CD4-positive, alpha-beta T cell (primary cell): ENCODE results near the gene ZNF143. TPM values are rescaled to one million over a fixed set of nuclear protein-coding genes. Genes with fewer than 3 reads are reported as not detected.

ENCODE experiments used
- ATAC-seq: fragments of 200-7000 bp; cut with Tn5 transposase; one replicate; pipeline ENCODE4 v1.10.0; 2022; ENCODE audit warnings: mild to moderate bottlenecking; ENCODE audit not compliant: poor library complexity
- CTCF ChIA-PET: fragments of 350-600 bp; sonication (Branson Sonifier 250); formaldehyde crosslinking; loops from one replicate; lab custom pipeline; 2021; ENCODE audit warnings: antibody characterized with exemption, inconsistent platforms; lab: Charles Lee
- POLR2A ChIA-PET: fragments of 350-600 bp; sonication (Branson Sonifier 250); formaldehyde crosslinking; loops from one replicate; lab custom pipeline; 2021; ENCODE audit warnings: antibody characterized with exemption, inconsistent platforms; lab: Charles Lee
- DNase-seq, 14 experiments: peaks; one replicate each; pipeline ENCODE4 v3.0.0-alpha.2; 2013 to 2020; ENCODE audit warnings: mixed read lengths in 2 of 14
- H3K27ac ChIP-seq, 2 donors: one replicate each; pipeline versions ENCODE4 v1.5.1 to v1.7.0; 2013; ENCODE audit warnings: low read length in 2 of 2, low read depth in 1 of 2, mild to moderate bottlenecking in 1 of 2
- H3K27me3 ChIP-seq, 2 experiments: 1 replicate in 1 of 2; 2 replicates in 1 of 2; pipeline versions ENCODE4 v1.6.1 to v1.7.0; 2013; ENCODE audit warnings: low read length in 2 of 2, control low read depth in 1 of 2, mild to moderate bottlenecking in 1 of 2, moderate library complexity in 1 of 2; ENCODE audit not compliant: insufficient read depth in 2 of 2, control insufficient read depth in 1 of 2
- H3K36me3 ChIP-seq: one replicate; pipeline ENCODE4 v1.6.1; 2013; ENCODE audit warnings: low read length, control low read depth; ENCODE audit not compliant: insufficient read depth
- H3K4me1 ChIP-seq: one replicate; pipeline ENCODE4 v1.6.1; 2013; ENCODE audit warnings: low read length, control low read depth; ENCODE audit not compliant: insufficient read depth
- H3K4me3 ChIP-seq: one replicate; pipeline ENCODE4 v1.5.1; 2013; ENCODE audit warnings: mild to moderate bottlenecking, low read length, moderate library complexity
- H3K9me3 ChIP-seq, 2 experiments: 1 replicate in 1 of 2; 2 replicates in 1 of 2; pipeline versions ENCODE4 v1.6.1 to v1.7.0; 2013; ENCODE audit warnings: low read length in 2 of 2, mild to moderate bottlenecking in 2 of 2, control low read depth in 1 of 2, moderate library complexity in 1 of 2; ENCODE audit not compliant: control insufficient read depth in 1 of 2, insufficient read depth in 1 of 2
- H3K27ac Mint-ChIP-seq: one replicate; pipeline ENCODE4 v1.8.0; 2020; ENCODE audit warnings: mixed read lengths
- H3K27me3 Mint-ChIP-seq: one replicate; pipeline ENCODE4 v1.8.0; 2021; ENCODE audit warnings: mixed read lengths
- H3K36me3 Mint-ChIP-seq: one replicate; pipeline ENCODE4 v1.8.0; 2021; ENCODE audit warnings: low read depth, mixed read lengths
- H3K4me1 Mint-ChIP-seq: one replicate; pipeline ENCODE4 v1.8.0; 2021; ENCODE audit warnings: low read depth, mixed read lengths
- H3K4me3 Mint-ChIP-seq: one replicate; pipeline ENCODE4 v1.8.0; 2020; ENCODE audit warnings: mild to moderate bottlenecking, mixed read lengths
- H3K9me3 Mint-ChIP-seq: one replicate; pipeline ENCODE4 v1.8.0; 2020; ENCODE audit warnings: mixed read lengths
- intact Hi-C, 2 experiments: fragments of 100-400 bp; cut with DNase I in 1 of 2; cut with micrococcal nuclease in 1 of 2; formaldehyde crosslinking; loops; one replicate each; pipeline versions ENCODE4 v1.15.1 to v1.9.0; 2023 to 2025; cut with DNase I, micrococcal nuclease
- total RNA-seq, 174 experiments: library from RNA in 2 of 174; stranded (reverse) in 2 of 174; gene quantifications; one replicate each; pipeline ENCODE4 v1.2.3 and lab custom pipeline; 2021 to 2026
- TF ChIP-seq, protein P1 (sequence below): fragments of 200-600 bp; IDR thresholded peaks from one replicate; pipeline ENCODE4 v1.8.0; 2022; ENCODE audit warnings: antibody characterized with exemption, mild to moderate bottlenecking

The ZNF143 gene
- total RNA-seq, 2 experiments from 2014 or later: 18.0 to 20.3 TPM

- intact Hi-C loops: no loop called here
- Histone ChIP-seq H3K27ac (no peak overlapping the region), H3K4me3 (no peak overlapping the region), H3K36me3 (peaks cover 58% of the 10 kb centered on the region), H3K27me3 (no peaks in the 10 kb centered on the region), H3K4me1 (no peaks in the 10 kb centered on the region), H3K9me3 (no peaks in the 10 kb centered on the region)
- Mint-ChIP-seq H3K36me3 (peaks cover 69% of the 10 kb centered on the region), H3K27ac (no peak overlapping the region), H3K4me1 (no peaks in the 10 kb centered on the region), H3K9me3 (no peaks in the 10 kb centered on the region), H3K27me3 (no peaks in the 10 kb centered on the region), H3K4me3 (no peak overlapping the region)
- ChIA-PET CTCF (interaction anchor here (1.1 kb wide), 1 partner anchor 19 kb away, joined by 3 read pairs; no protein-coding TSS in a partner anchor), POLR2A (interaction anchor here (2.2 kb wide), 1 partner anchor 29 kb away, joined by 12 read pairs; the partner anchor contains the start of gene ZNF143)
- no peak for ATAC-seq
- TF ChIP-seq, protein P1, sequence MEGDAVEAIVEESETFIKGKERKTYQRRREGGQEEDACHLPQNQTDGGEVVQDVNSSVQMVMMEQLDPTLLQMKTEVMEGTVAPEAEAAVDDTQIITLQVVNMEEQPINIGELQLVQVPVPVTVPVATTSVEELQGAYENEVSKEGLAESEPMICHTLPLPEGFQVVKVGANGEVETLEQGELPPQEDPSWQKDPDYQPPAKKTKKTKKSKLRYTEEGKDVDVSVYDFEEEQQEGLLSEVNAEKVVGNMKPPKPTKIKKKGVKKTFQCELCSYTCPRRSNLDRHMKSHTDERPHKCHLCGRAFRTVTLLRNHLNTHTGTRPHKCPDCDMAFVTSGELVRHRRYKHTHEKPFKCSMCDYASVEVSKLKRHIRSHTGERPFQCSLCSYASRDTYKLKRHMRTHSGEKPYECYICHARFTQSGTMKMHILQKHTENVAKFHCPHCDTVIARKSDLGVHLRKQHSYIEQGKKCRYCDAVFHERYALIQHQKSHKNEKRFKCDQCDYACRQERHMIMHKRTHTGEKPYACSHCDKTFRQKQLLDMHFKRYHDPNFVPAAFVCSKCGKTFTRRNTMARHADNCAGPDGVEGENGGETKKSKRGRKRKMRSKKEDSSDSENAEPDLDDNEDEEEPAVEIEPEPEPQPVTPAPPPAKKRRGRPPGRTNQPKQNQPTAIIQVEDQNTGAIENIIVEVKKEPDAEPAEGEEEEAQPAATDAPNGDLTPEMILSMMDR: no peak
- no peak for DNase-seq
Measured at GRCh38 chr11:9489080-9489765, 28.4 kb downstream of the ZNF143 start.

- no peak overlapping the region for H3K27ac Mint-ChIP-seq
- peaks cover 71% of the 10 kb centered on the region for H3K36me3 Mint-ChIP-seq
- ATAC-seq (no peak), DNase-seq (no peak)
- intact Hi-C loops: no loop called here
- peaks cover 69% of the 10 kb centered on the region for H3K36me3 ChIP-seq
- no peaks in the 10 kb centered on the region for H3K4me1 Mint-ChIP-seq
- no peaks in the 10 kb centered on the region for H3K27me3 ChIP-seq
- ChIA-PET CTCF (interaction anchor here (0.6 to 1.1 kb wide), 2 partner anchors 17 to 1280 kb away, joined by 3 read pairs; no protein-coding TSS in a partner anchor), POLR2A (interaction anchor here (0.6 to 2.2 kb wide), 2 partner anchors 30 to 89 kb away, joined by 3 to 12 read pairs; partner anchors contain the start of gene ZNF143)
- H3K4me3 Mint-ChIP-seq: no peak overlapping the region
- H3K9me3 Mint-ChIP-seq: no peaks in the 10 kb centered on the region
- H3K4me3 ChIP-seq: no peak overlapping the region
- H3K27me3 Mint-ChIP-seq: no peaks in the 10 kb centered on the region
- H3K27ac ChIP-seq: no peak overlapping the region
- no peaks in the 10 kb centered on the region for H3K9me3 ChIP-seq
- TF ChIP-seq, protein P1: no peak
- H3K4me1 ChIP-seq: no peaks in the 10 kb centered on the region
Measured at GRCh38 chr11:9490376-9490775, 29.6 kb downstream of the ZNF143 start.

DNA sequence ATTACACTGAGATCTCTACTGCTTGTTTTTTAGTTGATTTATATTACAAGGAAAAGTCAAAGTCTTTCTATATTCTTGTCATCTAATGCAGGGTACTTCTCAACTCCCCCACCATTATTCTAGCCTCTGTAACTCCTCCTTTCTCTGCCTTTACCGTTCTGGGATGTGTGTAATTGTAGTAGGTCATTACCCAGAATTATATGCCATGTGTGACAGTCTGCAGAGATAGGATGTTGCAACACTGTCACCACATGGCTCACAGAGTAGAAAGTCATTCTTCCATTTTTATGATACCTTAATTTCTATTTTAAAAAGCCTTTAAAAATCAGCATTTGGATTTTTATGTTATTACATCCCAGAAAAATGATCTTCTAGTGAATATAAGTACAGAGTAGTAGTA lies 32.7 kb downstream of the ZNF143 start:
- no peaks in the 10 kb centered on the region for H3K9me3 Mint-ChIP-seq
- Histone ChIP-seq H3K36me3 (peaks cover 83% of the 10 kb centered on the region), H3K27ac (no peak overlapping the region), H3K4me1 (no peaks in the 10 kb centered on the region), H3K27me3 (no peaks in the 10 kb centered on the region), H3K9me3 (no peaks in the 10 kb centered on the region), H3K4me3 (no peak overlapping the region)
- intact Hi-C loops: no loop called here
- ATAC-seq (no peak), DNase-seq (no peak)
- ChIA-PET POLR2A (no interaction called here), CTCF (no interaction called here)
- H3K27ac Mint-ChIP-seq: no peak overlapping the region
- H3K4me1 Mint-ChIP-seq: no peaks in the 10 kb centered on the region
- no peaks in the 10 kb centered on the region for H3K27me3 Mint-ChIP-seq
- H3K36me3 Mint-ChIP-seq: peaks cover 79% of the 10 kb centered on the region
- H3K4me3 Mint-ChIP-seq: no peak overlapping the region
- TF ChIP-seq, protein P1: no peak
